HL-60/S4 treated with phorbol 12-myristate 13-acetate at 8.2 ng/mL for 4 days and 3 days (cell line): ENCODE measurements around the gene NME3.
"Not testable (repeated sequence)": the region's sequence is repeated elsewhere in the genome, so short reads cannot be mapped to it uniquely, and the experiment has no call there.

Source experiments
- in situ Hi-C: fragments of 300-500 bp; cut with MboI; formaldehyde crosslinking; loops from 2 replicates; pipeline ENCODE4 v1.15.0; 2022; ENCODE audit warnings: low sequenced_read_pairs

NME3 gene

DNA sequence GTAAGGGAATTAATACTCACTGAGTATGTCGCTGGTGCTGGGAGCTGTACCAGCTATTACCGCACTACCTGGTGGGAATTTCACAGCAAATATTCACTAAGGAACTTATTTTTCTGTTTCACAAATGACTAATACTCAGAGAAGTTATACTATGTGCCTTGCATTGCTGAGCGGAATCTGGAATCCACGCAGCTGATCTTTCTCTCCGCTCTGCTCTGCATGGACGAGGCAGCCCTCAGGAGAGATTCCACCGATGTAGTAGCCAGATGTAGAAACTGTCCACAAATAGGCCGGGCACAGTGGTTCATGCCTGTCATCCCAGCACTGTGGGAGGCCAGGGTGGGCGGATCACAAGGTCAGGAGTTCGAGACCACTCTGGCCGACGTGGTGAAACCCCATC lies 17.1 kb downstream of the NME3 start:
- in situ Hi-C loops: no loop called here

DNA sequence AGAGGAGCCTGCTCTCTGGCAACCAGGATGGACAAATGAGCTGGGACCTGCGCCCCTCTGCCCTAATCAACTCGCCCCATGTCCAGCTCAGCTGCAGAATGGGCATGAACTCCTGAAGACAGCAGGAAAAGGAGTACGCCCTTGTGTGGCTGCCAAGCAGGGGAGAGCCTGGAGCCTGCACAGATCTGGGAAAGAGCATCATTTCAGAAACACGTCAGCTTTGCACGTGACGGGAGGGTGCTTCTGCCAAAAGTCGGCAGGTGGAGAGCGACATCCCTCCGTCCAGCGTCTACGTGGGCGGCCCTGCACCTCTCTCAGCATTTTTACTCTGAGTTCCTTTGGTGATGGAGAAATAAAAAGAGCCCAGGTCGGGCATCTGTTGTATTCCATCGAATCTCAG lies 18.5 kb downstream of the NME3 start:
- in situ Hi-C loops: no loop called here

DNA sequence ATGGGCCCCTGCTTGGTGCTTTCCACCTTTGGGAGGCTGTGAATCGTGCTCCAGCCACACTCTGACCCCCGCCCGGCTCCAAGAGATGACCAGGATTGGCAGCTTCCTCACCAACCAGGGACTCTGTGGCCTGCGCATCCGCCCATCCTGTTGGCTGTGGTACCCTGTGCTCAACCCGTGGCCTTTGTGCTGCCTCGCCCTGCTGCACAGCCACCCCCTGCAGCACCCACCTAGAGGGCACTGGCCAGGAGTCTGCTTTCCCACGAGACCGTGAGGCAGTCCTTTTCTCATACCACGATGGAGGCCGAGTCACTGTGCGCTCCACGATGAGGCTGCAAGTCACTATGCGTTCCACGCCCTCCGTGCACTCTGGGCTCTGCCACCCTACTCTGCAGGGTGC lies 19.4 kb downstream of the NME3 start:
- in situ Hi-C loops: no loop called here

DNA sequence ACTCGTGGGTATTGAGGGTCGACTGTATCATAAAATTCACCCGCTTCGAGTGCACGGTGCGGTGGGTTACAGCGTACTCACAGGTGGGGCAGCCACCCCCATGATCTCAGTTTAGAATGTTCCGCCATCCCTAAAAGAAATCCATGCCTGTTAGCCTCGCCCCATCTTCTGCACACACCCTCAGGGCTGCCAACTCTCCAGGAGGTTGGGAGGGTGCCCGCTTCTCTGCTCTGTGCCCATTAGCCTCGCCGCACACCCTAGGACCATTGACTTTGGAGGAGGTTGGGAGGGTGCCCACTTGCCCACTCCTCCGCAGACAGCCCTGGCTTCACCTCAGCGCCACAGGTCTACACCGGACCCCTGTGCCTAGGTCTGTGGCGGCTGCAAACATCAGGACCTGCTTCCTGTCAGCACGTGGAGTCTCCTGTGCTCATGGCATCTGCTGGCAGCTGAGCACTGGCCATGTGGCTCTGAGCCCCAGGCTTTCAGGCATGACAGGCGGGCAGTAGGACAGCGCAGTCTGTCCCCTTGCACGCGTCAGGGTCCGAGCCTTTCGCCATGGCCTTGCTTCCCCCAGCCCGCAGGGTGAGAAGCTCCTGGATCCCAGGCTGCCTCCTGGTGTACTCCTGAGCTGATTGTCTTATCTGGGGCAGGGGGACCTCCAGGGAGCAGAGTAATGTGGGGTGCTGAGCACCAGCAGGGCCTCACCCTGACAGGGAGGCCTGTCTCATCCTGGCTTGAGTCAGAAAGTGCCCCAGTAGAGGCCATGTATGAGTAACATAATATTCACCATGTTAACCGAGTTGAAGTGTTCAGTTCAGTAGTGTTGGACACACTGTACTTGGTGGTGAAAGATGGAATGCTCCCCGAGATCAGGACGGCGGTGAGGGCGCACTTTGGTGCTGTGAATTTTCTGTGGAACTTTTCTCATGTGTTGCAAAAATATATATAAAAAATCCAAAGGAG lies 21.9 kb downstream of the NME3 start:
- in situ Hi-C loops: no loop called here

DNA sequence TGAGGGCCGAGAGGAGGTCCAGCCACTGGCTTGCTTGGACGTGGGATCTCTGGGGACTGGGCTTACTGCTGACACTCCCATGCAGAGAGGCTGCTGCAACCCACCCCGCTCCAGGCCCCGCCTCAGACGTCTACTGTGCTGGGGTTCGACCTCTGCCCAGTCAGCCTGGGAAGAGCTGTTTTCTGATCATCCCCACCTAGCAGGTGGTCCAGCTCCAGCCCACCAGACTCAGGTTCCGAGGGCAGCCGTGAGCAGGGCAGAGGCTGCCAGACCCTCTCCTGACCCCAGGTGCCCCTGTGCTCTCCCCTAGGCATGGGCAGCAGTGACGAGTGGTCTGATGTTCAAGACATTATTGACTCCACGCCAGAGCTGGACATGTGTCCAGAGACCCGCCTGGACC lies 23.4 kb downstream of the NME3 start:
- in situ Hi-C loops: no loop called here

DNA sequence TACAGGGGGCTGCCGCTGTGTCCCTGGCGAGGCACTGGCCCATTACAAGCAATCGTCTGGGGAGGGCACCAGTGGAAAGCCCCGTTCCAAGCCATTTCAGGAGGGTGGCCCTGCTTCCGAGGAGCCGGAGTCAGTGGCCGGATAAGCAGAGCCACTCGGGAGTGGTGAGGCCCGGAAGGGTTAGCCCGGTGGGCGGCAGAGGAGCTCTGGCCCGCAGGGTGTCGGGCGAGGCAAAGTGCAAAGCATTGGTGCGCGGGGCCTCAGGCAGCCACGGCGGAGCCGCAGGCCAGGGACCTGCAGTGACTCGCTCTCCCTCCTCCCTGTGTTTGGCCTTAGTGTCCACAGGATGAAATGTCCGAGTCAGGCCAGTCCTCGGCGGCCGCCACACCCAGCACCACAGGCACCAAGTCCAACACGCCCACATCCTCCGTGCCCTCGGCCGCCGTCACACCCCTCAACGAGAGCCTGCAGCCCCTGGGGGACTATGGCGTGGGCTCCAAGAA lies 24.6 kb downstream of the NME3 start:
- in situ Hi-C loops: no loop called here

DNA sequence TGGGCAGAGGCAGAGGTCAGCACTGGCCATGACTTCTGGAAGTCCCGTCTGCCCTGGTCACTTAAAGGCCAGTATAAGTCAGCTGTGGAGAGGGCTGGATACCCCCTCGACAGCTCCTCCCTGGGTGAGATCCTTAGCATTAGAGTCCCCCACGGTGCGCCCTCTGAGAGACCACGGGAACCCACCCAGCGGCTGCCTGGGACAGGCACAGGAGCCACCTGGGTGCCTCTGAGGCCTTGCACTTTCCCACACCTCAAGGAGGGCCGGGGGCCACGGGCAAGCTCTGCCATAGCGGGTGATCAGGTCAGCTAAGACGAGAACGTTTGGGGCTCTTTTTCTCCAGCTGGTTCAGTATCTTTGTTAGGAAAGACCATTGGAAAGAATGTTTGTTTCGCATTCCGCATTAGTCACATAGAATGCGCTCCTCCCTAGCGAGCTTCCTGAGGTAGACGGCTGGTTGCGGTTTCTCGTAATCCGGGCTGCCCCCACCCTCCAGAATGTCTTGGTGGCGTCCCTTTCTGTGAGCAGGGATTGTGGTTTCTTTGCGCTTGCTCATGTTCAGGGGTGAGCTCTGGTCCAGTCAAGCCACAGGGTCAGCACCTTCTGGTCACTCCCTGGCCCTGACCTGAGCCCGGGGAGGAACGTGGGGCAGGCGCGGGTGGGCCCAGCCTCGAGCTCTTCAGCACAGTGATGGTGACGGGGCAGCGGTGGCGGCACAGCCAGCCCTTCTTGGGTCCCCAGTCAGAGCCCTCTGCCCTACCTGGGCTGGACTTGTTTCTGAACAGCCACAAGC lies 25.2 kb downstream of the NME3 start:
- in situ Hi-C loops: no loop called here

DNA sequence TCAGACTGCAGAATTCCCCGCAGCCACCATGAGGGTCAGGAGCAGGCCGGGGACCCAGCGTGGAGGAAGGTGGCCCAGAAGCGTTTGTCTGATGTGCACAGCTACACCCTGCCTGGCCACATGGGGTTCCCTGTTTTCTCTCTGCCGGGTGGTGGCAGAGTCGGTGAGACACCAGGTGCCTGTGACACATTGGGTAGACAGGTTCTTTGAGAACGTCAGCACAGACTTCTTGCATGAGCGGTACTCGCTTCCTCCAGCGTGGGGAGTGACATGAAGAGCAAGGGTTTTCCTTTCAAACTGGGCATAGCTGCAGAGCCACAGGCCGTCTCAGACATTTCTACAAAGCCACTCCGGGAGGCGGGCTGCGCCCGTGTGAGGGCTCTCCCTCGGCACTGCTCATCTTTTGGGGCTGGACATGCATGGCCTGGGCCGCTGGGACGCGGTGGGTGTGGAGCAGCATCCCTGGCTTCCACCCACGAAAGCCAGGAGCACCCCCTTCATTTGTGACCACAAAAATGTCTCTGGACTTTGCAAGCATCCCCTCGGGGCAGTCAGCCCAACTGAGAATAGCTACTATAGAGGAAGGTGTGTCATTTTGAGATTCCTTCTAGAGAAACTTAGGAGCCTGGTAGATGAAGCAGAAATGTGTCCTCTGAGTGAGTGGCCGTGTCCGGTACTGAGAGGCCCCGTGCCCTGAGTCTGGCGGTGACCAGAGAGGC lies 26.0 kb downstream of the NME3 start:
- in situ Hi-C loops: no loop called here

DNA sequence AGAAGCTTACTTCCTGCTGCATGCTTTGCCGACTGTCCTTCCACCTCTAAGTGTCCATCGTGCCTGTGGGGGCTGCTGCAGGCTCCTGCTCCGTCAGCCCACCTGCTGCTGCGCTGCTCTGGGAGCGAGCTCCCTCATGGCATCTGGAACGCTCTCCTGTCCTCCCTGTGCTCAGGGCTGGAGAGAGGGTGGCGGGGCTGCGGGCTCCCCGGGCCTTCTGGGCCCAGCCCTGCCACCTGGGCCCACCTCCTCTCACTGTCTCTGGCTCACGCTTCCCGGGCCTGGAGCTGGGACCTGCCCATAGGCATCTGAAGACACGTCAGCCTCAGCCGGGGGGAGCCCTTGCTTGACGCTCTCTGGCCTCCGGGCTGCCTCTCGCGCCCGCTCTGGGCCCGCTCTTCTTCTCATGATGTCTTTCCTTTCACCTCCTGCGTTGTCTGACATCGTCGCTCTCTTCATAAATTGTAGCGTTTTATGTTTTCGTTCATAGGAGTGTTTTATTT lies 27.0 kb downstream of the NME3 start:
- in situ Hi-C loops: no loop called here

DNA sequence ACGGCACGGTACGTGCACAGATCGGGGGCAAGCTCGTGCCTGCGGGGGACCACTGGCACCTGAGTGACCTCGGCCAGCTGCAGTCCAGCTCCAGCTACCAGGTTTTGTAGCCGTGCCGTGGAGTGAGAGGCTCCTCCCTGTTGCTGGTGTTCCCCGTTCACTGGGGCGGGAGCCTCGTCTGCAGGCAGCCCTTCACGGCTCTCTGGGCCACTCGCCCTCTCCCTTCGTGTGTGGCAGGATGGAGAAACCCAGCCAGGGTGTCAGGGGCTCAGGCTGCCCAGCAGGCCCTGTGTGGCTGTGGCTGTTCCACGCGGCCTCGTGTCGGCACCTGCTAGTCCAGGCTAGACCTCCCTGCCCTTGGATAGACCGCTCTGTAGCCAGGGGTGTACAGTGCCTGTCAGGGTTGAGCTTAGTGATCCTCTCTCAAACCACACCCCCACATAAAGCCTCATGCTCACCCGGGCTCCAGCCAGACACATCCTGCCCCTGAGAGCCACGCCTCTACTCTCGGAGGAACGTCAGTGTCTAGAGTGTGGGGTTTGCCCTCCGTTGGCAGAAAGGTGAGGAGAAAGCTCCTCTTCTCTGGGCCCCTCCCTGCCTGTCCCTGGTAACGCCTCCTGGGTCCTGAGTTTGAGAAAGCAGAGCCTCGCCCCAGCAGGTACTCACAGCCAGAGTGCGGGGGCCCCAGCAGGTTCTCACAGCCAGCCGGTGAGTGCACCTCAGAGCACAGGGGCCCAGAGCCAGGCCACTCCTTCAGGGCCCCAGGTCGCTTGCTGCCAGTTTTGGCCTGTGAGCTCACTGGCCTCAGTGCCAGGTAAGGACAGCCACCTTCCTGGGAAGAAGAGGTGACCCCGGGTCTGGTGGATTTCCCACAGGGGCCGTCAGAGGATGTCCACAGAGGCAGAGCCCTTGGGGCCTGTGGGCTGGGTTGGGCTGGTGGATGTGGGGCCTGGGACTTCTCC lies 27.7 kb downstream of the NME3 start:
- in situ Hi-C loops: no loop called here

DNA sequence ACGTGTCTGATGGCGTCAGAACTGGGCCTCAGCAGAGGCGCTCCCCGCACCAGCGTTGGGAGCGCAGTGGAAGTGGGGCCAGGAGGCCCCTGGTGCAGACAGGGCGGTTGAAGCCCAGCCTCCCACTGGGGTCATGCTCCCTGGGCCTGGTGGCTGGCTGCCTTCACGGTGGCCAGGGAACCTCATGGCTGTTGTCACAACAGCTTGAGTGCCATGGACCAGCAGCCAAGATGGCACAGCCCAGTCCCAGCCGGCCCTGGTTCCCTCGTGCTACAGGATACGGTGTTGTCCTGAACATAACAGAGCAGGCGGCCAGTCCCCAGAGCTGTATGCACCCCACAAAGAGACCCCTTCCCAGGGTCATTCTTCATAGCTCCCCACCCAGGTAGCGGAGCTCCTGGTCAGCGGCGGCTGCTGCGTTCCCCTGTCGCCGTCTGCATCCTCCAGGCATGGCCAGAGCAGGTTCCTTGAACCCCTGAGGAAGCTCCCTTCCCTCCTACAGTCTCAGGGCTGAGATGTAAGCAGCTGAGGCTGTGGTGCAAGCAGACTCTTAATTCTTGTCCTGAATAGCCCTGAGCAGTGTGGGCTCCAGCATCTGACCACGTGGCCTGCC lies 29.7 kb downstream of the NME3 start:
- in situ Hi-C loops: no loop called here

DNA sequence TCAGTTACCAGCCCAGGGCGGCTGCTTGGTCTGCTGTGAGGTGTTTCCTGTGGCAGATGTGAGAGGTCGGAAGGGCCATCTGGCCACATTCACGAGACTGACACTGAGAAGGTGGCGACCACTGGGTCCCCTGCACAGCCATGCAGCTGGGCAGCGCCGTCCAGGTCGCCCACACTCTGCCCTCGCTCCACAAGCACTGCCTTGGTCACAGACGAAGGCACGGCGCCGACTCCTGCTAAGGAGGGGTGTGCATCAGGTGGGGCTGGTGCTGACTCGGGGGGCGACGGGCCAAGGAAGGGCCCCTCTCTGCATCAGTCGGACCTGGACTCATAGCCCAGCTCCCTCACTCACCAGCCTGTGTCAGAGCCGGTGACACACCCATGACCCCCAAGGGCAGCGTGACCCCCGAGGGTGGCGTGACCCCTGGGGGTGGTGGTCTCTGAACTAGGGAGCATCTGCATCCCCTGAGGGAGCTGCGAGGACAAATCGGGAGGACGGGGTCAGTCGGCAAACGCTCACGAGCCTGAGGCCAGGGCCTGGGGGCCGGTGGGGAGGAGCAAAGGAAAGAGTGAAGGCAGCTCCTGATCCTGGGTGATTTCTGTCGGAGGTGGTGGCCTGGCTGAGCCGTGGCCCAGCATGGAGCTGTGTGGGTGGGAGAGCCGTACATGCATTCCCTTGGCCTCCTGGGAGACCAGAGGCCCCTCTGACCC lies 30.4 kb downstream of the NME3 start:
- in situ Hi-C loops: no loop called here

DNA sequence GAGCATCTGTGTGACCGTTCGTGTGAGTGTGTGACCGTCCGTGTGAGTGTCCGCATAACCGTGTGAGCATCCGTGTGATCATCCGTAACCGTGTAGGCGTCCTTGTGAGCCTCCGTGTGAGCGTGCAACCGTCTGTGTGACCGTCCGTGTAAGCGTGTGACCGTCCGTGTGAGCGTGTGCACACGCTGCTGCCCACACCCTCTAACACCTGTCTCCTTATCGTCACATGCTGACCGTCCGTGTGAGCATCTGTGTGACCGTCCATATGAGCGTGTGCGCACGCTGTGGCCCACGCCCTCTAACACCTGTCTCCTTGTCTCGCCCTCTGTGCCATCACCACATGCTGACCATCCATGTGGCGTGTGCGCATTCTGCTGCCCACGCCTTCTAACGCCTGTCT lies 31.1 kb downstream of the NME3 start:
- in situ Hi-C loops: no loop called here

DNA sequence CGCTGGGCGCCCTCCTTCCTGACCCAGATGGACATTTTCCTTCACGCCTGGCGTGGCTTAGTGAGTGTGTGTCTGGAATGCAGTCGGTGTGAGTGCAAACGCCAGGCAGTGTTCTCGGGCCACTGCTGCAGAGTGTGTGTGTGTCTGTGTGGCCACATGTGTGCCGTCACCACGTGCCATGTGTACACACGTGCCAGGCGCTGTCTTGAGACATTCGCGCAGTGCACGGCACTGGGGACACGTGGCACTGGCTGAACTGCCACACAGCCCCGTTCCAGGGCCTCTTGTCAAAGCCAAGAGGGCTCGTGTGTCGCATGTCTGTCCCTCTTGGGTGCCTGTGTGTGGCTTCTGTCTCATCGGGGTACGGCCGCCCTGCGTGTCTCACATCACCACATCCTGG lies 36.5 kb downstream of the NME3 start:
- in situ Hi-C loops: no loop called here

DNA sequence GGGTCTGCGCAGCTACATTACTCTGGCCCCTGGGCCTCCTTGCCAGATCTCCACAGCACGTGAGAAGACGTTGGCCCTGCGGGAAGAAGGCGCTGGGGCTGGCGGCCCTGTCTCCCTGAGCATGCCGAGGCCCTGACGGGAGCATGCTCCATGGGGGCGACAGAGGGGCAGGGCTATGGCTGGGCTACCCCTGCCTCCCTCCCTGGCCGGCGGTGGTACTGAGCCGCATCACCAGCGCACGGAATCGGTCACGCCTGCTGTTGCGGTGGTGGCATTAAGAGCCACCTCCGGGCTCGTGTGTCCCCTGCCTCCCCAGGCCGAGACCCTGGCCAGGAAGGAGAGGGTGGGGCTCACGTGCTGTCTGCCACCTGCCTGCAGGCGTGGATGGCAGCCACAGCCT lies 37.2 kb downstream of the NME3 start:
- in situ Hi-C loops: no loop called here

DNA sequence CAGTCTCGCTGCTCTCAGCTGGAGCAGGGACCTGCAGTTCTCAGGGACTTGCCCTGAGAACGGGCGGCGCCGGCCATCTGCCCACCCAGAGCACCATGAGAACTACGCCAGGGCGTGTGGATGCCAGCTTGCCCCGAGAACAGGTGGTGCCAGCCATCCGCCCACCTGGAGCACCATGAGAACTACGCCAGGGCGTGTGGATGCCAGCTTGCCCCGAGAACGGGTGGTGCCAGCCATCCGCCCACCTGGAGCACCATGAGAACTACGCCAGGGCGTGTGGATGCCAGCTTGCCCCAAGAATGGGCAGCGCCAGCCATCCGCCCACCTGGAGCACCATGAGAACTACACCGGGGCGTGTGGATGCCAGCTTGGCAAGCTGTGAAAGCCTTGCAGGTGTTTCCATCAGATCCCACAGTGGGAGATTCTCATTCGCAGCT lies 38.8 kb downstream of the NME3 start:
- in situ Hi-C loops: not testable (repeated sequence)

DNA sequence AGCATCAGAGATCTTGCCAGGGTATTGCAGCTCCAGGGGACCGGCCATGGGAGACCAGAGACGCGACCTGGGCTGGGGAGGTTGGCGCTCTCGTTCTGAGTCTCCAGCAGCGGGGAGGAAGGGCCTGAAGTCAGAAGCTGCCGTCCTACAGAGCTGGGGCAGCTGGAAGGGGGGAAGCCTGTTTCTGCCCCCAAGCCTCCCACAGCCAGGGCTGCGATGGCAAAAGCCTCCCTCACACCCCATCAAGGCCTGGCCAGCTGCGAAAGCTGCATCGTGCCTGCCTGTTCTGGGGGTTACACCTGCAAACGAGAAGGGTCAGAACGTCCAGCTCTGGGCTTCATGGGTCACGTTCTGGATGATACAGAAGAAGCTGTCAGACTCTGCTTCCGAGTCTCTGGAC lies 39.3 kb downstream of the NME3 start:
- in situ Hi-C loops: no loop called here

DNA sequence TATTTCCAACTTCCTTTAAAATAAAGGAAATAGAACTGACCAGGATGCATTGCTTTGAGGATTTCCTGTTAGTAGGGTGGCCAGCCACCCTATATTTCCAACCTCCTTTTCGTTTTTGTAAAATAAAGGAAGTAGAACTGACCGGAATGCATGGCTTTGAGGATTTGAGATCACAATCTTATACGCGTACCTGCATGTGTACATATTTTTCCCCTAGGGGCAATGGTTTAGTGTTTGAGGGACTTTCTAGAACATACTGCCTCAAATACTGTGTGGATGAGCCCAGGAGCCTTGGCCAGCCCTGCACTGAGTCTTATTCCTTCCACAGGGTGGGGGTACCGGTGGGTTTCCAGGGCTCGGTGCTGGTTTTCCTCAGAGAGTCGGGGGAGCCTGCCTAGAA lies 39.7 kb downstream of the NME3 start:
- in situ Hi-C loops: no loop called here

DNA sequence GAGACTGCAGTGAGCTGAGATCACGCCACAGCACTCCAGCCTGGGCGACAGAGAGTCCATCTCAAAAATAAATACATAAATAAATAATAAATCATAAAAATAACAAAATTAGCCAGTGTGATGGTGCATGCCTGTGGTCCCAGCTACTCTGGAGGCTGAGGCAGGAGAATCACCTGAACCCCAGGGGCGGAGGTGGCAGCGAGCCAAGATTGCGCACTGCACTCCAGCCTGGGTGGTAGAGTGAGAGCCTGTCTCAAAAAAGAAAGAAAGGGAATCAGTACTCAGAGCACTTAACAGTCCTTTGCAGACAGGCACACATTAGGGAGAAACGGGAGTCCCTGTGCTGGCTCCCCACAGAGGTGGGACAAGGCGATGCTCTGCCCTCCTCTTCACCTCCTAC lies 40.3 kb downstream of the NME3 start:
- in situ Hi-C loops: no loop called here
